DOHH2 (cell line): ENCODE results near the gene HMGCS1.

Experiments used
- H3F3A ChIP-seq: fragments of 200-600 bp; sonication (generic), shearing (Covaris generic); 2 replicates; pipeline ENCODE4 v1.6.0; 2016; ENCODE audit warnings: antibody characterized with exemption, mild to moderate bottlenecking; ENCODE audit not compliant: control insufficient read depth, insufficient read depth
- H3K27ac ChIP-seq: fragments of 200-600 bp; sonication (generic); 2 replicates; pipeline ENCODE4 v1.5.1; 2014; ENCODE audit warnings: low read depth, mild to moderate bottlenecking, low read length, moderate library complexity
- H3K27me3 ChIP-seq: fragments of 200-600 bp; sonication (generic); 2 replicates; pipeline ENCODE4 v1.6.1; 2014; ENCODE audit warnings: mild to moderate bottlenecking, low read length, mixed read lengths; ENCODE audit not compliant: control insufficient read depth
- H3K36me3 ChIP-seq: fragments of 200-600 bp; sonication (generic); 2 replicates; pipeline ENCODE4 v1.6.1; 2014; ENCODE audit warnings: mild to moderate bottlenecking, low read length, moderate library complexity, mixed read lengths; ENCODE audit not compliant: control insufficient read depth
- H3K4me1 ChIP-seq: fragments of 200-600 bp; sonication (generic); 2 replicates; pipeline ENCODE4 v1.6.1; 2014; ENCODE audit warnings: mild to moderate bottlenecking, low read length, mixed read lengths; ENCODE audit not compliant: control insufficient read depth
- H3K4me2 ChIP-seq: fragments of 200-600 bp; sonication (generic); 2 replicates; pipeline ENCODE4 v1.6.0; 2014; ENCODE audit warnings: mild to moderate bottlenecking, low read length, moderate library complexity
- H3K4me3 ChIP-seq: fragments of 200-600 bp; sonication (generic); 2 replicates; pipeline ENCODE4 v1.5.1; 2014; ENCODE audit warnings: mild to moderate bottlenecking, low read length, mixed read lengths
- H3K79me2 ChIP-seq: fragments of 200-600 bp; sonication (generic); 2 replicates; pipeline ENCODE4 v1.6.1; 2014; ENCODE audit warnings: mild to moderate bottlenecking, low read length, mixed read lengths; ENCODE audit not compliant: control insufficient read depth
- H3K9me2 ChIP-seq: fragments of 200-600 bp; sonication (generic); replicated peaks from 2 replicates; pipeline ENCODE4 v1.6.1; 2014; ENCODE audit warnings: mild to moderate bottlenecking, low read length, mixed read lengths; ENCODE audit not compliant: control insufficient read depth
- H3K9me3 ChIP-seq: fragments of 200-600 bp; sonication (generic); 2 replicates; pipeline ENCODE4 v1.6.1; 2014; ENCODE audit warnings: antibody characterized with exemption, low read length, mixed read lengths; ENCODE audit not compliant: control insufficient read depth, insufficient read depth
- H4K20me1 ChIP-seq: fragments of 200-600 bp; sonication (generic); 2 replicates; pipeline ENCODE4 v1.6.0; 2014; ENCODE audit warnings: low read depth, mild to moderate bottlenecking, antibody characterized with exemption, low read length, moderate library complexity; ENCODE audit not compliant: control insufficient read depth, insufficient read depth
- CTCF ChIP-seq: fragments of 200-600 bp; sonication (generic); IDR thresholded peaks from one replicate; pipeline ENCODE4 v1.5.1; 2014; ENCODE audit warnings: antibody characterized with exemption, mild to moderate bottlenecking, low read depth, low read length; ENCODE audit not compliant: poor library complexity, severe bottlenecking
- EZH2phosphoT487 ChIP-seq: fragments of 200-600 bp; sonication (generic); IDR thresholded peaks from 2 replicates; pipeline ENCODE4 v1.6.1; 2017; ENCODE audit warnings: borderline replicate concordance, mild to moderate bottlenecking, antibody characterized with exemption, low read length, moderate library complexity, mixed read lengths

HMGCS1 gene

GRCh38 chr5:43300112-43300511 is 13.1 kb downstream of the HMGCS1 start:
- H4K20me1 ChIP-seq: peaks cover 48% of the 10 kb centered on the region
- H3K4me1 ChIP-seq: peaks cover 4% of the 10 kb centered on the region; the same call in 1 of the 2 replicates
- H3K4me2 ChIP-seq: no peak overlapping the region
- no peaks in the 10 kb centered on the region for H3K9me2 ChIP-seq
- no peak overlapping the region for H3K27ac ChIP-seq
- TF ChIP-seq EZH2phosphoT487 (no peak), CTCF (no peak)
- peaks cover 100% of the 10 kb centered on the region for H3K36me3 ChIP-seq
- H3K79me2 ChIP-seq: peaks cover 91% of the 10 kb centered on the region
- H3K9me3 ChIP-seq: no peaks in the 10 kb centered on the region
- H3K4me3 ChIP-seq: no peak overlapping the region
- H3F3A ChIP-seq: peaks cover 4% of the 10 kb centered on the region
- H3K27me3 ChIP-seq: no peaks in the 10 kb centered on the region

GRCh38 chr5:43298443-43298842 is 14.8 kb downstream of the HMGCS1 start:
- TF ChIP-seq EZH2phosphoT487 (no peak), CTCF (no peak)
- H4K20me1 ChIP-seq: peaks cover 50% of the 10 kb centered on the region
- H3K27ac ChIP-seq: no peak overlapping the region
- H3K27me3 ChIP-seq: no peaks in the 10 kb centered on the region
- H3K4me2 ChIP-seq: no peak overlapping the region
- peaks cover 76% of the 10 kb centered on the region for H3K79me2 ChIP-seq
- H3K36me3 ChIP-seq: peaks cover 100% of the 10 kb centered on the region
- peaks cover 8% of the 10 kb centered on the region for H3F3A ChIP-seq
- H3K9me3 ChIP-seq: no peaks in the 10 kb centered on the region
- no peaks in the 10 kb centered on the region for H3K4me1 ChIP-seq
- H3K9me2 ChIP-seq: no peaks in the 10 kb centered on the region
- H3K4me3 ChIP-seq: no peak overlapping the region

GRCh38 chr5:43296835-43297234 is 16.4 kb downstream of the HMGCS1 start:
- Histone ChIP-seq H3K4me1 (no peaks in the 10 kb centered on the region), H3K9me2 (no peaks in the 10 kb centered on the region), H3K4me3 (no peak overlapping the region), H3K79me2 (peaks cover 59% of the 10 kb centered on the region), H3K27me3 (no peaks in the 10 kb centered on the region), H3K36me3 (peaks cover 98% of the 10 kb centered on the region), H3F3A (peaks cover 14% of the 10 kb centered on the region), H3K27ac (no peak overlapping the region), H3K4me2 (no peak overlapping the region), H3K9me3 (no peaks in the 10 kb centered on the region), H4K20me1 (peaks cover 43% of the 10 kb centered on the region)
- TF ChIP-seq EZH2phosphoT487 (no peak), CTCF (no peak)
